GM18502 (cell line): ENCODE data around the gene RRBP1.

Source experiments
- ATAC-seq: cut with Tn5 transposase; IDR thresholded peaks from one replicate; pipeline ENCODE4 v1.9.1; 2021; ENCODE audit warnings: mild to moderate bottlenecking; ENCODE audit not compliant: unreplicated experiment, poor library complexity

The RRBP1 gene

DNA sequence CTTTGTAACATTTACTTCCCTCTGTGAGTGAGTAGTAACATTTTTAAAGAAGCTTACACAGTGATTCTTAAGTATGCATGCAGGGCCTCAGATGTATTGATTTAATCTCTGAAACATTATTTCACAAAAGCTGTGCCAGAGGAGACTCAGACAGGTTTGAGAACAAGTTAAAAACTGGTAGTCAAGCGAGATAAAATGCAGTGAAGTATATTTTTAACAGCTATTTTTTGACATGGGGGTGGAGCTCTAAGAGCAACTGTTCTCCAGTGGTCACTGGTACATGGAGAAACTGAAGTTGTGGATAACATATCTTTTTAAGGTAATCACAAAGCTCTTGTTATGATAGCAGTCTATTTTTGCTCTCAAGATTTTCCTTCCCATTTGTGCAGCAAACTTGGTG, 91.8 kb downstream of the RRBP1 start:
- no peak for ATAC-seq

DNA sequence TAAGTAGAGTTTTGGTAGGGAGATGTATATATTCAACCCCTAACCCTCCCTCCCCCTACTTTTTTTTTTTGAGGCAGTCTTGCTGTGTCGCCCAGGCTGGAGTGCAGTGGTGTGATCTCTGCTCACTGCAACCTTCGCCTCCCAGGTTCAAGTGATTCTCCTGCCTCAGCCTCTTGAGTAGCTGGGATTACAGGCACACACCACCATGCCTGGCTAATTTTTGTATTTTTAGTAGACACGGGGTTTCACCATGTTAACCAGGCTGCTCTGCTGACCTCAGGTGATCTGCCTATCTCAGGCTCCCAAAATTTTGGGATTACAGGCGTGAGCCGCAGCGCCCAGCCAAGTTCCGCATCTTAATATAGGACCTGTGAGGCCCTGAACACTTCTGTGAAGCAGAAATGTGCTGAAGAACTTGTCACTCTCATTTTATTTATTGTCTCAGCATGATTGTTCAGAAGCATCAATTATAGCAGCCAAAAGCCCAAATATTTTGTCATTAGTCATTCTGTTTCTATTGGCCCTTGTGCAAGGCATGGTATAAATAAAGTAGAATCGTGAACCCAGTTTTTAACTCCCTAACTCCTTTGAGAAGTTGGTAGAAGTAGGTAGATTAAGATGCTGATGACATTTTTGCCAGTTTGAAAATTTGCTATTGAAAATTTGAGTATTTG, 92.7 kb downstream of the RRBP1 start:
- ATAC-seq, result no peak

DNA sequence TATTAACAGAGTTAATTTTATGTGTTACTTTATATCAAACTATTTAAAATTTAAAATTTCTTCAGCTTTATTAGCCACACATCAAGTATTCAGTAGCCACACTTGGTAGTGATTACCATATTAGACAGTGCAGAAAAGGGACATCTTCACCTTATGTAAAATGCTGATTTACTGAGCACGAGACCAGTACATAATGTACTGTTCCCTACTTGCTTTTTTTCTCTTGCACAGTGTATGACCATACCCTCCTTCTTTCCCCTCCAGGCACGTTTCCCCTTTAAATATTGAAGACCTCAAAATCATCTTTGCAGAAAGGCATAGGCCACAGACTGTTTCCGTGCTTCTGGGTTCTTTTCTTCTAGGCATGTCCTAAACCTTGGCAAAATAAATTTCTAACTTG, 94.2 kb downstream of the RRBP1 start:
- no peak for ATAC-seq

DNA sequence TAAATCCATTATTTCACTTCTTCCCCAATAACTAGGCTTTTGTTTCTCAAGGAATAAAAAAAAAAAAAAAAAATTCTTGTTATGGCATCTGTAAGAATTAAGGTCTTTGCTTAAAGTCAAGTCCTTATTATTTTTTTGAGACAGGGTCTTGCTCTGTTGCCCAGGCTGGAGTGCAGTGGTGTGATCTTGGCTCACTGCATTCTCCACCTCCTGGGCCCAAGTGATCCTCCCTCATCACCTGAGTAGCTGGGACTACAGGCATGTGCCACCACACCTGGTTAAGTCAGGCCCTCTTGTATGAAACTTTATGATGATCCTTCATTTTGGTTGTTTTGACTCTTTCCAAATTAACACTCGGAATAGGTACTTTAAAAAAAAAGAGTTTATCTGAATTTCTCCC, 94.9 kb downstream of the RRBP1 start:
- no peak for ATAC-seq

DNA sequence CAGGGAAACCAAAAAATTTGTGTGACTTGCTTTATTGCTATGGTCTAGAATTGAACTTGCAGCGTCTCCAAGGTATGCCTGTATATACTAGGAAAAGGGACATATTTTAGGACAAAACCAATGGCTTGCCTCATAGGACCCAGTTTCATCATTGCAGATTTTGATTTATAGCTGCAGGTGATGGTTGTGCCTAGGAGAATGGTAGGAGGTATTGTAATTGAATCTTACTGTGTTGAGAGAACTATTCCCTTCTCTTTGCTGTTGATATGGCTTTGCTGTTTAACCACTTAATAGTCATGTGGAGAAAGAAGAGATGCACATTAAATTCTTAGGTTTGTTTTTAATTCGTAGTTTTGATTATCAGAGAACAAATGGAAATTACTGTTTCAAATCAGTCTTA, 95.8 kb downstream of the RRBP1 start:
- no peak for ATAC-seq

DNA sequence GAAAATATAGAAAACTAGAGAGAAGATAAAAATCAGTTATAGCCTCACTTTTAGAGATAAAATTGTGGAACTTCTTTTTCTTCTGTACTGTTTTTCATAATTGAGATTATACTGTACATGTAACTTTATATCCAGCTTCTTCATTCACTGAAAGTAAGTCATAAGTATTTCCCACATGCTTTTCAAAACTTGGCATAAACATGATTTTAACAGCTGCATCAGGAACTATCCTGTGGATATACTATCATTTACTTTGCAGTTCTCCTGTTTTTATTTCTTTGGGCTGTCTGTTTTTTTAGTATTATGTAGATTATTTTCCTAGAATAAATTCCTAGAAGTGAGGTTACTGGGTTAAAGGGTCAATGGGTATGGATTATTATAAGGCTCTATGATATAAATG, 97.4 kb downstream of the RRBP1 start:
- no peak for ATAC-seq

DNA sequence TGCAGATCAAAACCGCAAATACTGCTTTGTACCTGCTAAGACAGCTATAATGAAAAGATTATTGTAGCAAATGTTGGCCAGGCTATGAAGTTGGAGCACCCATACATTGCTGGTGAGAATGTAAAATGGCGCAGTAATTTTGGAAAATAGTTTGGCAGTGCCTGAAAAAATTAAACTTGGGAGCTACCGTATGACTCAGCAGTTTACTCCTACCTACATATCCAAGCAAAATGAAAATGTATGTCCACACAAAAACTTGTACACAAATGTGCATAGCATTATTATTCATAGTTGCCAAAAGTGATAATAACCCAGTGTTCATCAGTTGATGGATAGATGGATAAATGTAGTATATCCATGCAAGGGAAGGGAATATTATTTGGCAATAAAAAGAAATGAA, 98.9 kb downstream of the RRBP1 start:
- no peak for ATAC-seq

DNA sequence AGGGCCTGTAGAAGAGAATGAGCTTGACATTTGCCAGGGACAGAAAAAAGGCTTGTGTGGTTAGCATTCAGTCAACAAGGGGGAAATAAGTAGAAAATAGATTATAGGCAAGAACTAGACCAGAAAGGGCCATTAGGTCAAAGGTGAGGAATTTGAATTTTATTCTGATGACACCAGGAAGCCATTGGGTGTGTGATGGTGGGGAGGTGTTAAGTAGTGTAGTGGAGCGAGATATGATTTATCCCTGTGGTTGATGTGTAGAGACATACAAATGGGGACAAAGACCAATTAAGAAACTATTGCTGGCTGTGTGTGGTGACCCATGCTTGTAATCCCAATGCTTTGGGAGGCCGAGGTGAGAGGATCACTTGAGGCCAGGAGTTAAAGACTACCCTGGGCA, 101.1 kb downstream of the RRBP1 start:
- ATAC-seq, result no peak

DNA sequence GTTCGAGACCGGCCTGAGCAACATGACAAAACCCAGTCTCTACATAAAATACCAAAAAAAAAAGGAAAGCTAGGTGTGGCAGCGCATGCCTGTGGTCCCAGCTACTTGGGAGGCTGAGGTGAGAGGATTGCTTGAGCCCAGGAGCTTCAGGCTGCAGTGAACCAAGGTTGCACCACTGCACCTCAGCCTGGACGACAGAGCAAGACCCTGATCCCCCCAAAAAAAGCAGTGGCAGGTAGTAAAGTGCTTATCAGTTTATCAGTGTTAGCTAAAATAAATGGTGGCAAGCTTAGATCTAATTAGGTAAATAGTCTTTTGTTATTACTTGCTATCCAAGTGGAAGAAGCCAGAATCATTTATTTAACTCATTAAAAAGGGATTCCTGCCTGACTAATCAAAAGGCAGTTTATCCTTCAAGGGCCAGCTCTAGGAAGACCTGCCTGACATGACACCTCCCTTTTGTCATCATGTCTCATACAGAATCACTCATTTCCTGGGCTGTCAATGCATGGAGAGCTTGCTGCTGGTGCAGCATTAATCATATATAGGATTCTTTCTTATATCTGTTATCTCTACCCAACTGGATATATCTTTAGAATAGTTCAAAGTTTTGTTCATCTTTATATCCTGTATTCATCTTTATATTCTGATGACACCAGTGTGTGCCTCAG, 102.5 kb downstream of the RRBP1 start:
- ATAC-seq, result no peak

DNA sequence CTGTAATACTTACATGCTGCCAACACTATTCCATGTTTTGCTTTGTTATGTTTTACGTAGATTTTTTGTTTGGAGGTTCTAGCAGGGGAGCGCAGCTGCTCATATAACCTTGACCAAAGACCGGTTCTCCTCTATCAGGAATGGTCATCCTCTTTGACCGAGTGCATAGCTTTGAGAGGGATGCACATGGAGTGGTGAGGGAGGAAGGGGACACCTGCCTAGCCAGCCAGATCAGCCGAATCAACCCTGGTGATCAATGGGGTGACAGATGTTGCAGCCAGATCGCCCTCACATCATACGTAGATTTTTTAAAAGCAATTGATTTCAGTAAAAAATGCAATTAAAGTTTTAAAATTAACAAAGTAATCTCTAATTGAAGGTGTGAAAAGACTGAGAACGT, 105.8 kb downstream of the RRBP1 start:
- no peak for ATAC-seq

DNA sequence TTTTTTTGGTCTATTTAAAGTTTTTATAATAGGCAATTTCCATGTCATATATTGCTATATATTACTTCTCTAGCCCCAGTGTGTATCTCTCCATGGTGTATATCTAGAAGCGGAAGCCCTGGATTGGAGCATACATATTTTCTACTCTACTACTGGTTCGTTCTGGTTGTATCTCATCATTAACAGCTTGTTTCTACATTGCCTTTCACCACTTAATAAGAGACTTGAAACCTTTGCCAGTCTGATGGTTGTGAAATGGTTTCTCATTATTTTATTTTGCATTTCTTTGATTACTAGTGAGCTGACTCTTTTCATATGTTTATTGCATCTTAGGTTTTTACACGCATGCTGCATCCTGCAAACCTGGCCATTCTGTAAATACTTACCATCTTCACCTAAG, 108.6 kb downstream of the RRBP1 start:
- ATAC-seq, result no peak

DNA sequence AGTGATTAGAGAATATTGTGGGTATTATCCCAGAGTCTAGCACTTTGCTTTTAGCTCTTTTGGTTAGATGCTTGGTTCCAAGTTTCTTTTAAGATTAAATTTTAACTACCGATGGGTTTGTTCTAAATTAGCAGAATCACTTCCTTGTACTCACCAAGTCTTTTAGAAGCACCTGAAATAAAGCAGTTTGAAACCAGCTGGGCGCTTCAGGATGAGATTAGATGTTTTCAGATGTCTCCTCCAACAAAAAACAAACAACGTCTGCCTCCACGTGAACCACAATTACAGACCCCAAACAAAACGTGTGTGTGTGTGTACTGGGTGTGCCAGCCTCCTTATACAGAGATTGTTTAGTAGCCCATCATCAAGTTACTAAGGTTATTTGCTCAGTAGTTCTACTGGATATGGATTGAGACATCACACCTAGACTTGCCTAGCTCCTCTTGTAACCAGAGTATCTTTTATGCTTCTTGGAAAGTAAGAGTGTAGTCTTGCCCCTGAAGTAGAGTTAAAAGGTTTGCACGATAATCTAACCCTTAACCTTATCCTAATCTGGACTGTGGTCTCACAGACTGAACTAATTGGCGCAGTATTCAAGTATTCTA, 109.9 kb downstream of the RRBP1 start:
- ATAC-seq, result no peak

DNA sequence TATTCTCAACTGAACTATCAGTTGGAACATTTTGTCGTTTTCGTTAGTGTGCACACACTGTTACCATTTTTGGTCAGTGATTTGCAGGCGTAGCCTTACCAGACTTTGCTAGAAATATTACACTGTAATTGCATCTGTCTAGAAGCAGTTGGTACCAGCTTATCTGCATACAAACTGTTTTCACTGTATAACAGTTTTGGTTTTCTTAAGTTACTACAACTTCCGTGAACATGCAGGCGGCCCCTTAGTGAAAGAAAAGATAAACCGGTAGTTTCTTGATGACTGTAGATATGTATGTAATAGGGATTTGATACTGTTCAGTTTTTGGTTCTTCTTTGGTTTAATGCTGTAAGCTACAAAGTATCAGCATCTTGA, 110.9 kb downstream of the RRBP1 start:
- ATAC-seq, result no peak

DNA sequence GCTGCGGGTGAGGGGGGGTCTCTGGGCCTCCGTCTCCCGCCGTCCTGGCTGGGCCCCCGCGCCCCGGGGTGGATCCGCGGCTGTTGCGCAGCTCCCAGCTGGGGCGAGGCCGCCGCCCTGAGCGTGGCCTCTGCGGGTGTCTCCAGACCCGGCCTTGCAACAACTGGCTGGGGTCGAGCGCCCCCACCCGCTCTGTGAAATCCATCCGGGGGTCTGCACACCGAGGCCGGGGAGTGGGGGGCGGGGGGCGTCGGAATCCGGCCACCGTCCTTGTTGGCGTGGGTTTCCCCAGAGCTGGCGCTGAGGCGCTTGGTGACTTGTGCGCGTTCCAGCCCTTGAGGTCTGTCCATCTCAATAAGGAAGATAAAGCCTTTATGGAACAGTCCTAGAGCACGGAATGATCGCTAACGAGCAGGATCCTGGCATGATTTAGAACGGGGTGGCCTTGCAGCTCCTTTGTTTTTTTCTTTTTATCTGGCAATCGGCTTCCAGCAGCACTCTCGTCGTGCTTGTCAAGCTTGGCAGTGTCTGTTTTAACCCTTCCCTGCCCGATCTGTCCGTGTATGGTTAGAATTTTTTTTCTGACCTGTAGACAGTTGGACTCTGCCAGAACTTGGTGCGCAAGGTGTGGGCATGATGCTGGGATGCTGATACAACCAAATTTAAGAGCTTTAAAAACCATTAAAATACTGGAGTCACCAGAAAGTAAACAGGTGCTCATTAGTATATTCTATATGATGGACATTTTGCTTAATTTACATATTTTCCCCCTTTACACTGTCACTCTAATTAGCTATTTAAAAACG, 111.5 kb downstream of the RRBP1 start:
- ATAC-seq, result peak; percentile 33

DNA sequence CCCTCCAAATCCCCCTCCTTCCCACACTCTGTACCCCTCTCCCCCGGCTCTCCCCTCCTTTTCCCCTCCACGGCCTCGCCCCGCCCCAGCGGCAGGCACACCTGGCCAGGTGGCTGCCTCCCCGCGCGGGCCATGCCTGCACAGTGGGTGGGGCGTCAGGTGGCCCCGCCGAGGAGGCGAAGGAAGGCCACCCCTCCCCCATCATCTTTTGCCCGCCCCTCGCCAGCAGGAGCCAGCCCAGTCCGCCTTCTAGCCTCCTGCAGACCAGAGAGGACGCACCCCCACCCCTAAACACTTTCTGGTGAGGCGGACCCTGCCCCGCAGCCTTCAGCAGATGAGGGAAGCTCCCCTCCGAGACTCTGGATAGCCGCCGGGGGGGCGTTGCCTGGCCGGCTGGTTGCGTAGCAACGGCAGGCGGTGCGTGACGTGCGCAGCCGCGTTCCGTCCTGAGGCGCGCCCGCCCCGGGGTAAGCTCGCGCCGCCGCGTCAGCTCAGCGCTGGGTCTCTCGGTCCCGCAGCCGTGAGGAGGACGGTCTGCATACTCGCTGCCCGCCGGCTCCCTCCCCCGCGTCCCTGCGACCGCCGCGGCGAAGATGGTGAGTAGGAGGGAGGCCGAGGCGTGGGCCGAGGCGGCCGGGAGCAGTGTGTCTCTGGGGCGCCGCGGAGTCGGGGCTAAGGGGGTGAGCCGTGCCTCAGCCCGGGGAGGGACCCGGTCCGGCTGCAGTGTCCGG, 112.3 kb downstream of the RRBP1 start, which contains the start of gene DSTN:
TSS of gene DSTN (plus strand) at position 460 of the 731 bp plus-strand sequence. CDS start at position 594, 134 bp downstream.
- ATAC-seq, result peak; percentile 87

DNA sequence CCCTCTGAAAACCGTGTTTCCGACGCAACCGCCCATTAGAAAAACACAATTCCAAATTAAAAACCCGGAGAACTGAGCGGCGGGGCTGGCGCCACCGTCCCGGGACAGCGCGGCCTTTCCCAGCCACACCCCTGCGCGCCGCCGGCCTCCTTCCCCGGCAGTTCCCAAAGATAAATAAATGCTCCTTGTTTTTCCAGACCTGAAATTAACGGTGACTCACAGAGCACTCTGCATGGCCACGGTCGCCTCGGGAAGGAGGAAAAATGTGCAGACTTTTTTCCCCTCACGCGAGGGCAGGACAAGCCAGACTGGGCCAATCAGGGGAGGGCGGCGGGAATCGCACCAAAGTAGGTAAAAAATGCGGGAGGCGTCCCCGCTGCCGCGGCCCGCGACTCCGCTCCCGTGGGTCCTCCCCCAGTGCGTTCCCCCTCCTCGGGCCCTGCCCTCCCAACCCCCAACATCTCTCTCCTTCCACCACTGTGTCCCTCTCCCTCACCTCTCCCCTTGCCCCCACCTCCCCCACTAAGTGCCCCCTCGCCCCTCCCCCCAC, 113.0 kb downstream of the RRBP1 start:
- no peak for ATAC-seq

DNA sequence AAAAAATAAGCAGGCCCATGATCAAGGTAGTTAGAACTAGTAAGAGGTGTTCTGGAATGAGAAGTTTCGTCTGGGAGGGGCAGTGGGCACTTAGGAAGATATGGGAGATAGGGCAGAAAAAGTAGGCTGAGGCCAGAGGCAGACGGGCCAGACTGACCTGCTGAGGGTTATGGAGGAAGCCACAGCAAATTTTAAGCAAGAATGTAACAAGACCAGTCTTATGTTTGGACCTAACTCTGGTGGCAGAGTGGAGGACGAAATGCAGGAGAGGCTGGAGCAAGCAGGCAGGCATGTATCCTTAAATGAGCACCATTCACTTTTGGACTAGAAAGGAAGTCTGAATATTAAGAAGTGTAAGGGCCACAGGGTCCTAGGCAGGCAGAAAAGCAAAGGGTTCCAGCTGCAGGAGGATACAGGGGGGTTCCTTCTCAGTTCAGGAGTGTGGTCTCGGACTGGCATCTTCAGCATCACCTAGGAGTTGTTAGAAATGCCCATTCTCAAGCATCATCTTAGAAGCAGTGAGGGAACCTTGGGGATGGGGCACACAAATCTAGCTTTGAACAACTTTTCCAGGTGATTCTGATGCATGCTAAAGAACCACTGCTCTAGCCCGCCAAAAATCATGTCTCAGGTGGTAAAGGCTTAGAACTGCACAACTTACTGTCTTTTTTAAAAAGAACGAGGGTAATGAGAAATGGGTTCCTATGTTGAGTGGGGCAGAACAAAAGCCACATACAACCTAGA, 113.8 kb downstream of the RRBP1 start:
- no peak for ATAC-seq

DNA sequence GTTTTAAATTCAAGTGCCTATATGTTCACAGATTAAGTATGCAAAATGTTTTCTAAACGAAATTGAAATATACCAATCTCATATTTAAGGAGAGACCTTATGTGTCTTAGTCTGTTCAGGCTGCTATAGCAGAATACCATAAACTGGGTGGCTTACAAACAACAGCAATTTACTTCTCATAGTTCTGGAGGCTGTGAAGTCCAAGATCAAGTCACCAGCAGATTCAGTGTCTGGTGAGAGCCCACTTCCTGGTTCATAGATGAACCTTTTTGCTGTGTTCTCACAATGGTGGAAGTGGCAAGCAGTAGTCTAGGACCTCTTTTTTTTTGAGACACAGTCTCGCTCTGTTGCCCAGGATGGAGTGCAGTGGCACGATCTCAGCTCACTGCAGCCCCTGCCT, 115.7 kb downstream of the RRBP1 start:
- ATAC-seq, result no peak

DNA sequence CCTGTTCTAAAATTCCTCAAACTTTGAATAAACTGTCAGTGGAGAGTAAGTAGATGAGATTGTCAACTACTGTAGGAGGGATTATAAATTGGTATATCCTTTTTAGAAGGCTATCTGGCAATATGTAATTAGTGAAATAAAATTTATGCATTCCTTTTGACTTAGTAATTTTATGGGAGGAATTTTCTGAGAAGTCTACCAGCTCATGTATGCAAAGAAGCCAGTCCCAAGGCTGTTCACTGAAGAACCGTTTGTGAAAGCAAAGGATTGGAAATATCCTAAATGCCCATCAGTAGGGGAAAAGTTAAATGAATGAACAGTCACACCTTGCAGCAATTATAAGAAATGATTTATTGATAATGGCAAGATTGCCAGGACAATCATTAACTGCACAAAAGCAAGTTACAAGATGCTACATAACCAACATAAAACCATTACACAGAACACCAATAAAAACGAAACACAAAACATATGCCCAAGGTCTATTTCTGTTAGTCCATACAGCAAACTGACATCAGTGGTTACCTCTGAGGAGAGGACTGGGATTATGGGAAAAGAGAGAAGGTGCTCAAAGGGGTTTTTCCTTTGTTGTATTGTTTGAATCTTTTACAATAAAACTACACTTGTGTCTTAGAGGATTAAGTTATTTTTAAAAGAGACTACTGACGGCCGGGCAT, 116.7 kb downstream of the RRBP1 start:
- ATAC-seq, result no peak
